Occipital lobe (tissue), 2 donors: ENCODE results near the gene DKC1. TPM values are rescaled to one million over a fixed set of nuclear protein-coding genes. Genes with fewer than 3 reads are reported as not detected.

Source experiments
- DNase-seq: peaks from one replicate; lab custom pipeline; 2025; lab: John Stamatoyannopoulos, UW
- total RNA-seq: library from RNA; depleted of rRNA; stranded (reverse); fragments of >200 nt; gene quantifications from one replicate; pipeline ENCODE4 v1.2.3, GENCODE V29; 2014

The DKC1 gene
- total RNA-seq, 1 donor from 2014 or later = 19.0 TPM

- no peak for DNase-seq
Observed at GRCh38 chrX:154737136-154737535, 25.5 kb upstream of the DKC1 start.

- DNase-seq = no peak
Observed at GRCh38 chrX:154738011-154738738, 24.5 kb upstream of the DKC1 start.

DNA sequence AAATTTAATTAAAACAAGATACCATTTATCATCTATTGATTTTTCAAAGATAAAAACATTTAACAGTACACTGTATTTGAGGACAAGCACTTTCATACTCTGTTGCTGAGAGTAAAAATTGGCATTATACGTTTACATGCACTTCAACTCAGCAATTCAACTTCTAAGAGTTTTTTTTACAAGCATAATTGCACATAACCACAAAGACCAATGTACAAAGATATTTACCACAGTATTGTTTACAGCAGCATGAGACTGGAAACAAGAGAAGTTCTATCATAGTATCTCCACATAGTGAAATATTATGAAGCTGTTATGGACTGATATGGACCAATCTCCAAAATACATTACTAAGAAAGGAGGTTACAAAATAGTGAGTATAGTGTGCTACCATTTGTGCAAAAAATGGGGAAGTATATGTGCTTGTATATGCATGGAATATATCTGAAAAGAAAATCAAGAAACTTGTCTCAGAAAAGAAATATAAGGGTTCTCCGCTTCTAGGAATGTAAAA, 22.7 kb upstream of the DKC1 start:
- DNase-seq = no peak

GRCh38 chrX:154742613-154743012, 20.1 kb upstream of the DKC1 start:
- no peak for DNase-seq

DNA sequence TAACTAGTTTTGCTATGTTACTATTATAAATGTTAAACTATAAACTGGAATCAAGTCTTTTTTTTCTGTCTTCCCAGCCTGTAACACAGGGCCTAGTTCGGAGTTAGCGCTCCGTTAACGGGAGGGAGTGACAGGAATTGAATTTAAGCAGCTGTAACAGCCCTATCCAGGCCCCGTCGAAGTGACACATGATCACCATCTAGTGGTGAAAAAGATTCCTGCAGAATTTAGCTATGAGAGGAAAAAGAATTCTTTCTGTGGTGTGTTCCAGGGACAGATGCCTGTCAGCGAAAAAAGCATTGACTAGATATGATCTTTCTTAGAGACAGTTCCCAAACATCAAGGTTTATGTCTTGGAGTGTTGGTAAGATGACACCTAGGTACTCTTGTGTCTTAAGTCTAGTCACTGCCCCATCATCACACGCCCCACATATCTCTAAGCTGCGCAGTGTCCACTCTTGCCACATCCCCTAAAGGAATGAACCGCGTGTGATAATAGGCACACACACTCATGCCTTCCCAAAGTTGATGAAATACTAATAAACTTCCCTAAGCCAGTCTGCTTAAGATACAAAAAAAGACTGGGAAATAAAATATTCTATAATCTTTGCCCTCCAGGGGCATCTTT, 13.8 kb upstream of the DKC1 start:
- no peak for DNase-seq

- DNase-seq = no peak
Observed at GRCh38 chrX:154749856-154750255, 12.8 kb upstream of the DKC1 start.

- no peak for DNase-seq
Observed at GRCh38 chrX:154750301-154751202, 12.1 kb upstream of the DKC1 start, which contains the start of gene GAB3. Gene GAB3, minus strand, starts transcription at chrX:154751077. Its CDS starts 52 bp downstream, at chrX:154751025.

DNA sequence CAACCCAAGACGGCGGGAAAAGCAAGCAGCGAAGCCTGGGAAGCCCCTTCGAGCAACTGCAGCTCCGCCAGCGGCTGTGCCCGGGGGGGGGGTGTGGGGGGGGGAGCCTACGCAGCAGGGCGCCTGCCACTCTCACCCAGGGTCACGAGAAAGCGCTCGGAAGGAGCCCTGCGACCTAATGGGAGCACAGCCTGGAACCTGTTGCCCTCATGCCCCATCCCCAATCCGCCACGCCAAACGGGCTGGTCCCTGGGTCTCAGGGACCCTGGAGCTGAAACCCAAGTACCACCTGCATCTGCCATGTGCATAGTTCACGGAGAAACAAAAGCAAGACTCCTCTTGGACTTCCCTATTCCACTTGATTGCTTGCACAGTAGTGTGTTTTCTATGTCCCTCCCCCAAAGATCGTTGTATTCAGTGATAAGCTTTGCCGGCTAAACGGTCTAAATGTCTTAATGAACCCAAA, 11.4 kb upstream of the DKC1 start:
- DNase-seq = no peak

DNA sequence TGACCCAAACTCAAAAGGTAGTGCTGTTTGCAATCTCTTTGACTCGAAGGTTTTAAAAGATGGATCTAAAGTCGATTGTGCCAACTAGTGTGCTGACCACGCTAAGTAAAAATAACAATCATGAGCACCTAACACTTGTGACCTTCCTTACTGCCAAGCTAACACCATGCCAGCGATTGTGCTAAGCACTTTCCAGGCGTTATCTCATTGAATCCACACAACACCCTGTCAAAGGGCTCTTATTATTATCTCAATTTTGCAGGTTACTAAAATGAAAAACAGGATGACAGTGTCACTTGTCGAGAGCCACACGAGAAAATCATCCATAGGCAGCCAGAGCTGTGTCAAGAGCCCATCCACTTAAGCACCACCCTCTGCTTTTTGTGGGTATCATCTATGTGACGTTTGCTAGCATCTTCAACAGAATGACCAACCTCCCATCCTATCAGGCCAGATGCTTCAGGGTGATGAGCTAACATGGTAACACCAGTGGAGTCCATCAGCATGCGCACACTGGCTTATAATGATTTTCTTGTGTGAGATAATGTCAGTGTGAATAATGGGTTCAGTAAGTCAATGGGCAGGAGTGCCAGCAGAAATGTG, 10.9 kb upstream of the DKC1 start:
- no peak for DNase-seq

DNA sequence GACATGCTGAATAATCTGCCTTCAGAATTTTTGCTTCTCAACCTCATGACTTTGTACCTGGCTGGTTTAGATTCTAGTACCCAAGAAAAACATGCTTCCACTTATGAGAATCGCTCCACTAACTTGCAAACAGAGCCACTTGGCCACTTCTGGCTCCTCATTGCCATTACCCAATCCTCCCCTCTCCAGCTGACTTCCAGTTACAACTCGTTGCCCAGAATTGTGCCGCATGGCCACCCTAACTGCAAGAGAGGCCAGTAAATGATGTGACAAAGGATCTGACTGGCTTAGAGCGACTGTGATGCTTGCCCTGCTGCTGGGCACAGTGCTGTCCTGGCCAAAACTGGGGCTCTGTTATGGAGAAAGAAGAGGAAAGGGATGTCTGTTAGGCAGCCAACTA, 4.0 kb upstream of the DKC1 start:
- DNase-seq = no peak

DNA sequence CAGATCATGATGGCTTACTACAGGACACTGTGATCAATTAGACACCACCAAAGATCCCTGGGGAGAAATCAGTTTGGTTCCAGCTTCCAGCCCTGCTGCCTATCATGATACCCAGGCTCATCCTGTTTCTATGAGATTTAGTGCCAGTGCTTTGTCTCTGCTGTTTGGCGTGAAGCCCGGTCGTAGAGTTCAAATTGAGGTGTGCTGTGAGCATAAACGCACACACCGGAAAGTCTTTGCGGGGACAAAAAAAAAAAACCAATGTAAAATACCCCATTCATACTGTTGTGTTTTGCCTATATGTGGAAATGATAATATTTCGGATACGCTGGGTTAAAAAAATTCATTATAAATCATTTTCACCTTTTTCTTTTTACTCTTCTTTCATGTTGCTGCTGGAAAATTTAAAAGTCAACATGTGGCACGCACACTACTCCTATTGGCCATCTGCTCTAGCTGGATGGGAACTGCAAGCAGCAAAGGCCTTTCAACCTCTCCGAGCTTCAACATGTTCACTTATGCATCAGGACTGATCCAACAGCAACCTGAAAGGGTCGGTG, 607 bp upstream of the DKC1 start:
- no peak for DNase-seq

DNA sequence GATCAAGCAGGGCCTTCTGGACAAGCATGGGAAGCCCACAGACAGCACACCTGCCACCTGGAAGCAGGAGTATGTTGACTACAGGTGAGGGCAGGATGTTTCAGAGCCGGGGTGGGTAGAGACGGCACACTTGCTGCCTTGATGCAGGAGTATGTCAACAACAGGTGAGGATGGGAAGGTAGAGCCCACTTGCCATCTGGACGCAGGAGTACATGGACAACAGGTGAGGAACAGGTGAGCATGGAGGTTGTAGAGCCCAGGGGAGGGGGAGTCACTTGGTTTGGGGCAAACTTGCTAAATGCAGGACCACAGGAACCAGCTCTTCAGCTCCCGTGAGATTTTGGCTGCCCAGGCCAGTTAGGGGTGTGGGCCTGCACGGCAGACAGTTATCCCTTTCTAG, 12.0 kb downstream of the DKC1 start:
- no peak for DNase-seq

- DNase-seq = no peak
Observed at GRCh38 chrX:154775419-154776349, 13.0 kb downstream of the DKC1 start.

DNA sequence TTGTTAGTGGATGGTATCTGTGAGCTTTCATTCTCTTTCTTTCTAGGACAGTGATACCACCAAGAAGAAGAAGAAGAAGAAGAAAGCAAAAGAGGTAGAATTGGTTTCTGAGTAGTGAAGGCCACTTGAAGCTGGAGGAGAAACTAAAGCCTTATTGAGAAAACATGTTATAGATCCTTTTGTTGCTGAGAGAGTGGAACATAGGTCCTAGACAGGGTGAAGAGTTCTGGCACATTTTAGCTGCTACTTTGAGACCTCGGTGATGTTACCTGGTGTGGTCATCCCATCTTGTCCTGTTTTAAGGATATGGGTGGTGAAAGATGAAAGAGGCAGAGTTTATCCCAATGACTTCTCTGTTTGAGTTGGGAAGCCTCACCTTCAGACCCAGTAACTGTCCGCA, 14.1 kb downstream of the DKC1 start:
- no peak for DNase-seq

- no peak for DNase-seq
Observed at GRCh38 chrX:154779261-154779660, 16.6 kb downstream of the DKC1 start.

- no peak for DNase-seq
Observed at GRCh38 chrX:154780968-154781367, 18.3 kb downstream of the DKC1 start.

DNA sequence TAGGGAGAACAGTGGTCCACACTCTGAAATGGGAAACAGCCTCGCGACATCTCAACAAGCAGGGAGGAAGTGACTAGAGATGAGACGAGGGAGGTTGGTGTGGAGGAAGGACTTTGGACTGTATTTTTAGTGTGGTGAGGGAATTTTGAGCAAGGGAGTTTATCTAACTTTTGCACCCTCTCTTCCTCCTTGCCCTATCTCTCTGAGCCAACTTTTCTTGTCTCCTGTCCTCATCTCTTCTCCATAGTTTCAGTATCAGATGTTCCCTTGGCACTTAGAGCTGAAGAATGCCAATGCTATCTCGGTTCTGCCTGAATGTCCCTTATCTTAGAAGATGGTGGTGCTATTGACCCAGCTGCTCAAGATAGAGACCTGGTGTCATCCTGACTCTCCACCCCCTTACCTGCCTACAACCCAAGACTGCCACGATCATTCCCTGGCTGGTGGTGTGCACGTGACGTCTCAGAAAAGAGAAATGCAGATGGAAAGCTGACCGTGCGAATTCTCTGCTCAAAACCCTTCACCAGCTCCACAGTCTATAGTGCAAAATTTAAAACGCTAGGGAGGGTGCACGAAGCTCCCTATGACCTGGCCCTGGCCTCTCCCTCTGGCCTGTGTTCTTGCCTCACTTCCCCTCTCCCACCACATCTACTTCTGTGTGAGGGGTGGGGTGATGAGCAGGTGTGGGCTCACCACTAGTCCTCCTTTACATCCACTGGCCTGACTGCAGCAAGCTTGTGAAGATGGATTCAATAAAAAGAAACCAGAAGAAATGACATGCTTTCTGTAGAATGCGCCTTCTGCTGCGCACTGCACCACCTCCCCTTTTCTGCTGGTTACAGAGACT, 21.7 kb downstream of the DKC1 start:
- DNase-seq = no peak

DNA sequence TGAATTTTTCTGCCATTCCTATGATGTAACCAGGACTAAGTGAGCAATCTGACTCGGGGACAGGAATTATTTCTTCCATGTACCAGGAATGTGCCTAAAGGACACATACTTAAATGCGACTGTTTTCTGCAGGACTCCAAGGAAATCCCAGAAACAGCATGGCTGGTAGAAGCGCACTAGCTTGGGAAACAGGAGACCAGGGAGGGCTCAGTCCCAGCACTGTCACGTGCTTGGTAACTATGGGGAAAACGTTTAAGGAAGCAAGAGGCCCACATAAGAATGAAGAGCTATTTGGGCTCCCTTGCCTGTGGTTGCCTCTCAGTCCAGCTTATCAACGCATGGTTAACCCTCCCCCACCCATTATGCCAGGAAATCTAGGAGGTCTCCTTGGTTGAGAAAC, 23.1 kb downstream of the DKC1 start:
- no peak for DNase-seq

DNA sequence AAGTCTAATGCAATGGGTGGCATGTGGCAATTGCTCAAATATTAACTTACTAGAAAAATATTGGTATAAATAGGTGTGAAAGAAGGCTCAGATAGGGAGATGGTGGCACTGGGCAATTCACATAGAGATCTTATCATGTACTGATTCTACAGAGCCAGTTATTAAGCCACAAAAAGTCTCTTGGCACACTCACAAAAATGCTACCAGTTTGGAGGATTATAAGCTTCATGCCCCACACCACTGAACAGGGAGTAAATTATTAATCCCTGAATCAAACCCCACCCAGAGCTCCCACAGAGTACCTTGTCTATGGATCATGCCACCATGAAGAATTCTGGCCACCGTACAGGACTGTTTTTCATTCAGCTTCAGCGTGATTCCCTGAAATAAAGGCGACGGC, 28.8 kb downstream of the DKC1 start:
- no peak for DNase-seq
